22Rv1 (cell line): ENCODE data around the gene BIRC6.
"Not testable (repeated sequence)": the region's sequence is repeated elsewhere in the genome, so short reads cannot be mapped to it uniquely, and the experiment has no call there.

Experiments
- H3K27ac ChIP-seq: fragments of 450-650 bp; 2 replicates; pipeline ENCODE4 v1.5.1; 2017
- CTCF ChIP-seq: fragments of 450-650 bp; IDR thresholded peaks from 2 replicates; pipeline ENCODE4 v1.5.1; 2017; ENCODE audit warnings: mild to moderate bottlenecking
- ZFX ChIP-seq: fragments of 450-650 bp; IDR thresholded peaks from 2 replicates; pipeline ENCODE4 v1.6.1; 2017; ENCODE audit warnings: antibody characterized with exemption, borderline replicate concordance

Gene BIRC6

GRCh38 chr2:32355976-32356680, 695 bp upstream of the BIRC6 start:
- TF ChIP-seq CTCF: no peak
- no peak for TF ChIP-seq ZFX
- H3K27ac ChIP-seq: peak overlapping the region; percentile 96

DNA sequence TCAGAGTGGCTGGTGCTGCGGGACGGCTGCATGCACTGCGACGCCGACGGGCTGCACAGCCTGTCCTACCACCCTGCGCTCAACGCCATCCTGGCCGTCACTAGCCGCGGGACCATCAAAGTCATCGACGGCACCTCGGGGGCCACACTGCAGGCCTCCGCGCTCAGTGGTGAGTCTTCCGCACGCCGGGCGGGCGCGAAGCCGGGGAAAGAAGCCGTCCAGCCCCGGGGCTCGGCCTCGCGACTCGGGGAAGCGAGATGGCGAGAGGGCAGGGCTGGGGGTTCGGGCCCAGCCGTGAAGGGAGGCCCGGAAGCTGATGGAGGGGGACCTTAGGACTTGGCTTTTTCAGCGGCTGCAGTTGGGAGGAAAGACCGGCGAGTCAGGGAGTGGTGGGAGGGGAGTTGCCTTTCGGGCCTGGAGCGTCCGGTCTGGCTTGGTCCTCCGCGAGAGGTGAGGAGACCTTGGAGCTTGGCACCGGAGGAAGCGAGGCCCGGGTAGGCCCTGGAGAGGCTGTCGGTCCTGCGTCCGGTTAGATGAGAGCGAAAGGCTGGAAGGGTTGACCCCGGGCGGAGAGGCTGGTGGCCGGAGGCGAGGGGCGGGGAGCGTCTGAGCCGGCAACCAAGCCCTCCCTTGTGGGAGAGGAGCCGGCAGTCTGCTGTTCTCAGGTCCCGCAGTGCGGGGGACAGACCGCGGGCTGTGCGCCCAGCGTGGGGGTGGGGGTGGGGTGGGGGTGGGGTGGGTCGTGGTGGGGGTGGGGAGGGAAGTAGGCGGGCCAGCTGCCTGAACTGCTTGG, 691 bp downstream of the BIRC6 start:
- no peak for TF ChIP-seq CTCF
- TF ChIP-seq ZFX: 0 out of 2 replicates have a peak, but pooled peaks have one; percentile 28
- peak overlapping the region; percentile 96 for H3K27ac ChIP-seq

DNA sequence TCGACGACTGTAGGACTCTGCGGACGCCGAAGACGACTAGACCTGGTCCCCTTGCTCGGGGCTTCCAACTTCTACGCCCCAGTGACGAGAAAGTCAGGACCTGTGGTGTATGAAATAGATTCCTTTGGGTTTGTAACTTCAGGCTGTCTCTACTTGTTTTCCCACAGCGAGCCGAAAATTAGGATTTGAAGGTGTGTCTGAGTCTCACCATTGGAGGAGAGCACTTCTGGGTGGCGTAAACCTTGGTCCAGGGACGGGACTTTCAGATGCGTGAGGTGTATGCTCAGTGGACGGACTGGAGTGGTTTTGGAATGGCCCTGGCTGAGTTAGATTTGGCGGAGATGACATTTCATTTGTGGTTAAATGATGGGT, 1.3 kb downstream of the BIRC6 start:
- TF ChIP-seq ZFX (no peak), CTCF (no peak)

DNA sequence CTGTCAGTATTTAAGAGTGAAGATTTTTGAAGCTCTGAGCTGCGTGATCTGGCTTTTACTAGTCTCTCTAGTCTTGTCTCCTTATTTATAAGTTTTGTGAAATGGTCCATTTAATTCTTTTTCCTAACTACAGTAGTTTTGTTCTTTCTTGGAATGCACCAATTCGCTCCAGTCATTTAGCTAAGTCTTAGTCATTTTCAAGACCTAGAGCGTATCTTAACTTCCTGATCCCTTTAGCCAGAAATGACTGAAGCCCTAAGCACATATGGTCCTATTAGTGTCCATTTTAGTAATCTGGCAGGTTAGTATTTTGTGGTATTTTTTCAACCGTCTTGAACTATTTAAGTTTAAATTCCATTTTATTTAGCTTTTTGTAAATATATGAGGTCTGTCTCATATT, 3.6 kb downstream of the BIRC6 start:
- no peak overlapping the region for H3K27ac ChIP-seq

More for the DNA sequence above, 1.3 kb downstream of the BIRC6 start:
- peak overlapping the region; percentile 96 for H3K27ac ChIP-seq

DNA sequence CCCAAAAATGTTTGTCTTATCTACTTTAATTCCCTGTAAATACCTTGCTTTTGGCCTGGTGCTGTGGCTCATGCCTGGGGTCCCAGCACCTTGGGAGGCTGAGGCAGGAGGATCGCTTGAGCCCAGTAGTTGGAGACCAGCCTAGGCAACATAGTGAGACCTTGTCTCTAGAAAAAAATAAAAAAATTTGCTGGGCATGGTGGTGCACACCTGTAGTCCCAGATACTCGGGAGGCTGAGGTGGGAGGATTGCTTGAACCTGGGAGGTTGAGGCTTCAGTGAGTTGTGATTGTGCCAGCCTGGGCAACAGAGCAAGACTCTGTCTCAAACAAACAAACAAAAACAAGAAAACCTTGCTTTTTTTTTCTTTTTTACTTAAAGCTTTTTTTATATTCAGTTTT, 6.2 kb downstream of the BIRC6 start:
- H3K27ac ChIP-seq: not testable (repeated sequence)

More for the DNA sequence above, 3.6 kb downstream of the BIRC6 start:
- TF ChIP-seq CTCF (no peak), ZFX (no peak)

DNA sequence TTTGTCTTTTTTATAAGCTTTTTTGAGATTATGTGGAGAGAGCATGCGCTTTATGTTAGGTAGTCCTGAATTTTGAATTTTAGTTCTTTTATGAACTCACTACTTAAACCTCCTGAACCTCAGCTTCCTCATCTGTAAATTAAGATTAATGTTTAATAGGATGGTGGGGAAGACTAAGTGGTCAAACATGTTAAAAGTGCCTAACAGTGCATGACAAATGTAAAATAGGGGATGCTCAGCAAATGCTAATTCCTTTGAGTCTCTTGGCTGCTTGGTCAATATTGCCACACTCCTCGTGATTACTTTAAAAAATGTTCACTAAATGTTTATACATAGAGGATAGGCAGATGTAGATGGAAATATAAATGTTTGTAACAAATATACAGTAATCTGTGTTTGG, 6.8 kb downstream of the BIRC6 start:
- TF ChIP-seq ZFX: no peak
- TF ChIP-seq CTCF: no peak
- H3K27ac ChIP-seq: no peak overlapping the region

GRCh38 chr2:32364290-32364689, 7.5 kb downstream of the BIRC6 start:
- not testable (repeated sequence) for H3K27ac ChIP-seq

- not testable (repeated sequence) for H3K27ac ChIP-seq
Measured at GRCh38 chr2:32365679-32366078, 8.9 kb downstream of the BIRC6 start.

DNA sequence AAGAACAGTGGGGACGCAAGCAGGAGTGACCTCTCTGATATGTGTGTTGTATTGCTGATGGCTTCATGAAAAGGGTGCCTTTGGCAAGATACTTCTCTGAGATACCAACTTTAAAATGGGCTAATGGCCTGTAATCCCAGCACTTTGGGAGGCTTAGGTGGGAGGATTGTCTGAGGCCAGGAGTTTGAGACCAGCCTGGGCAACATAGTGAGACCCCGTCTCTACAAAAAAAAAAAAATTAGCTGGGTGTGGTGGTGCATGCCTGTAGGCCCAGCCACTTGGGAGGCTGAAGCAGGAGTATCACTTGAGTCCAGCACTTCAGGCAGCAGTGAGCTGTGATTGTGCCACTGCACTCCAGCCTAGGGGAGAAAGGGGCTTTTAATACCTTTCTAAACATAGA, 9.8 kb downstream of the BIRC6 start:
- H3K27ac ChIP-seq: no peak overlapping the region
- no peak for TF ChIP-seq CTCF
- no peak for TF ChIP-seq ZFX
